HepG2 (cell line): Measurements from ENCODE around the gene SERINC4. TPM values are rescaled to one million over a fixed set of nuclear protein-coding genes. Genes with fewer than 3 reads are reported as not detected.
A peak's percentile ranks its signal among the peaks of the same experiment; 100 is the strongest.

Experiments
- DNMT3B ChIP-seq: conservative IDR thresholded peaks from 2 replicates; pipeline ENCODE4 v1.6.1; 2016; ENCODE audit warnings: missing biosample characterization, control low read depth
- EHMT2 ChIP-seq: fragments of 200-600 bp; sonication (generic); IDR thresholded peaks from 2 replicates; pipeline ENCODE4 v1.7.0; 2017; ENCODE audit warnings: antibody characterized with exemption, low read depth, low read length, borderline replicate concordance
- GPN1 ChIP-seq: sonication (generic); formaldehyde crosslinking; IDR thresholded peaks from 2 replicates; pipeline ENCODE4 v1.5.1; 2020; ENCODE audit warnings: missing genetic modification reagents, borderline replicate concordance
- KAT8 ChIP-seq: IDR thresholded peaks from 2 replicates; pipeline ENCODE4 v1.6.1; 2016; ENCODE audit warnings: missing genetic modification reagents, missing compliant biosample characterization
- KLF12 ChIP-seq: sonication (generic); formaldehyde crosslinking; IDR thresholded peaks from 2 replicates; pipeline ENCODE4 v1.4.0; 2020; ENCODE audit warnings: missing genetic modification reagents, borderline replicate concordance
- POLR2G ChIP-seq: fragments of 200-400 bp; formaldehyde crosslinking; IDR thresholded peaks from 2 replicates; pipeline ENCODE4 v1.6.1; 2018; ENCODE audit warnings: mild to moderate bottlenecking, low read depth, low read length, moderate library complexity
- RFX3 ChIP-seq: IDR thresholded peaks from 2 replicates; pipeline ENCODE4 v1.6.1; 2016; ENCODE audit warnings: missing biosample characterization, missing genetic modification reagents
- SALL1 ChIP-seq: sonication (generic); formaldehyde crosslinking; IDR thresholded peaks from 2 replicates; pipeline ENCODE4 v1.8.0; 2022; ENCODE audit warnings: mild to moderate bottlenecking, missing genetic modification reagents
- SCMH1 ChIP-seq: sonication (generic); formaldehyde crosslinking; IDR thresholded peaks from 2 replicates; pipeline ENCODE4 v1.9.0; 2021; ENCODE audit warnings: missing genetic modification reagents, mild to moderate bottlenecking, borderline replicate concordance
- SNRNP70 ChIP-seq: fragments of 200-400 bp; formaldehyde crosslinking; IDR thresholded peaks from 2 replicates; pipeline ENCODE4 v1.6.1; 2017; ENCODE audit warnings: mild to moderate bottlenecking, low read depth, low read length, moderate library complexity
- SPEN ChIP-seq: sonication (generic); formaldehyde crosslinking; IDR thresholded peaks from 2 replicates; pipeline ENCODE4 v1.5.1; 2020; ENCODE audit warnings: low read depth, mild to moderate bottlenecking, missing genetic modification reagents
- TIGD3 ChIP-seq: sonication (generic); formaldehyde crosslinking; IDR thresholded peaks from 2 replicates; pipeline ENCODE4 v1.5.1; 2020; ENCODE audit warnings: mild to moderate bottlenecking, missing genetic modification reagents, borderline replicate concordance
- TOE1 ChIP-seq: sonication (generic); formaldehyde crosslinking; IDR thresholded peaks from 2 replicates; pipeline ENCODE4 v1.4.0; 2020; ENCODE audit warnings: mild to moderate bottlenecking, missing genetic modification reagents
- ZKSCAN1 ChIP-seq: fragments of 150-350 bp; IDR thresholded peaks from 2 replicates; pipeline ENCODE4 v1.6.1; 2014; ENCODE audit warnings: low read length
- ZNF205 ChIP-seq: IDR thresholded peaks from 2 replicates; pipeline ENCODE4 v1.6.1; 2018; ENCODE audit warnings: missing biosample characterization, missing genetic modification reagents
- ZNF547 ChIP-seq: sonication (generic); formaldehyde crosslinking; IDR thresholded peaks from 2 replicates; pipeline ENCODE4 v1.5.1; 2020; ENCODE audit warnings: mild to moderate bottlenecking, missing genetic modification reagents
- ZNF672 ChIP-seq: sonication (generic); formaldehyde crosslinking; IDR thresholded peaks from 2 replicates; pipeline ENCODE4 v1.8.1; 2022; ENCODE audit warnings: missing genetic modification reagents
- ZNF709 ChIP-seq: sonication (generic); formaldehyde crosslinking; IDR thresholded peaks from 2 replicates; pipeline ENCODE4 v1.5.0; 2020; ENCODE audit warnings: mild to moderate bottlenecking, missing genetic modification reagents
- ZNF883 ChIP-seq: sonication (generic); formaldehyde crosslinking; IDR thresholded peaks from 2 replicates; pipeline ENCODE4 v1.5.1; 2020; ENCODE audit warnings: mild to moderate bottlenecking, missing genetic modification reagents; ENCODE audit errors: not compliant biosample characterization
- ZNF891 ChIP-seq: sonication (generic); formaldehyde crosslinking; IDR thresholded peaks from 2 replicates; pipeline ENCODE4 v1.5.0; 2020; ENCODE audit warnings: mild to moderate bottlenecking, missing genetic modification reagents
- ZSCAN9 ChIP-seq: IDR thresholded peaks from 2 replicates; pipeline ENCODE4 v1.6.1; 2016; ENCODE audit warnings: borderline replicate concordance
- ZZZ3 ChIP-seq: sonication (generic); formaldehyde crosslinking; IDR thresholded peaks from 2 replicates; pipeline ENCODE4 v1.4.0; 2020; ENCODE audit warnings: missing genetic modification reagents, mild to moderate bottlenecking, borderline replicate concordance
- polyA plus RNA-seq, 8 experiments: library from polyadenylated mRNA; depleted of rRNA in 3 of 8; stranded (reverse) in 7 of 8; unstranded in 1 of 8; fragments of >200 nt; fragmentation: Illumina TruSeq in 4 of 8; extraction: Trizol in 4 of 8; gene quantifications; 2 replicates each; pipeline versions ENCODE4 v1.2.1 to v1.2.3, GENCODE V29; 2011 to 2016; ENCODE audit warnings: low read depth in 4 of 8, missing spikeins in 1 of 8, mixed read lengths in 1 of 8; ENCODE audit not compliant: insufficient read depth in 1 of 8
- total RNA-seq, 5 experiments: library from RNA; depleted of rRNA; stranded (reverse); fragments of >200 nt; fragmentation: Illumina TruSeq; extraction: Trizol; gene quantifications; 2 replicates each; pipeline ENCODE4 v1.2.3, GENCODE V29; 2016; ENCODE audit warnings: low read depth in 1 of 5
- TF ChIP-seq, protein P1 (sequence below): sonication (generic); formaldehyde crosslinking; IDR thresholded peaks from 2 replicates; pipeline ENCODE4 v1.4.0; 2020; ENCODE audit warnings: mild to moderate bottlenecking, missing genetic modification reagents

SERINC4 gene
- total and polyA plus RNA-seq, 2 of the 13 experiments (the other 11 are each of a cell fraction or from before 2014, with no cell fraction given), result not detected

DNA sequence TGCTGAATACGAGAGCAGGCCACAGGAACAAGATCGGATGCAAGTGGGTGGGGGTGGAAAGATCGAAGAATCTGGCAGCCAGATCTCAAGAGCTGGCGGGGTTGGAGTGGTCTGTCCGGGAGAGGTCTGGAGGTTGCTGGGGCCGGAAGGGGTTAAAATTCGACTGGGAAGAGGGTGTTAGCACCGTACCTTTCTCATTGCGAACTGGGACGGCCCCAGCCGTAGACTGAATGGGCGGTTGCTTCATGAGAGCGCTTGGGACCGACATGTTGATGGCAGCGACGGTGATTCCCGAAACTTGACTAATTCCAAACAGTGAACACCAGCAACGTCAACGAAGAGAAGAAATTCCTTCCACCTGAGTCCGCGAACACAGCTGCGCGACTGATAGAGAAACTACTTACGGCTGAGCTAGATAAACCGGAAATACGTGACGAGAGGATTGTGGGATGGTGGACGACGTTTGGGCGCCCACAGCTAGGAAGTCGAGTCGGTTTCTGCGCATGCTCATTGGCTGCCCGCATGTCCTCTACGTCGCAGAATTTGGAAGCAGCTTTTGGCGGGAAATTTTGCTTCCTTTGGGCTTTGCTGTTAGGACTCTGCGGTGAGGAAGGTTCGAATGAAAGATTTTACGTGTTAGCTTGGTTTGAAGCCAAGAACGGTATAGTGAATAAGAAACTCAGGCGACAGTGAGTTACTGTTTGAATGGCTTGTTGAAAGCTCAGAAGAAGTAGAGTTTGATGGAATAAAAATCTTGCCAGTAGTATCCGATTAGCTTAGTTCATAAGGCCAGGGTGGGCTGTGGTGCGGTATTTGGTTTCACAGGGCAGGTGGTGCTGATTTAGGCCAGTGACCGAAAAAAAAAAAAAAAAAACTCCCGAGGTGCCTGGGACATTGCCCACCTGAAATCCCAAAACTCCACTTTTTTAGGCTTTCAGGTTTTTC, 24.6 kb upstream of the SERINC4 start, which contains the start of gene MFAP1 (continued):
- no peak for TF ChIP-seq EHMT2
- TF ChIP-seq KLF12 (CRISPR knock-in tag), result no peak
- TF ChIP-seq ZKSCAN1, result no peak
- no peak for TF ChIP-seq SCMH1
- 0 out of 2 replicates have a peak, but pooled peaks have one; percentile 32 for TF ChIP-seq ZNF891 (CRISPR knock-in tag)
- no peak for TF ChIP-seq GPN1 (CRISPR knock-in tag)
- TF ChIP-seq ZNF547 (CRISPR knock-in tag), result no peak
- TF ChIP-seq, protein P1, sequence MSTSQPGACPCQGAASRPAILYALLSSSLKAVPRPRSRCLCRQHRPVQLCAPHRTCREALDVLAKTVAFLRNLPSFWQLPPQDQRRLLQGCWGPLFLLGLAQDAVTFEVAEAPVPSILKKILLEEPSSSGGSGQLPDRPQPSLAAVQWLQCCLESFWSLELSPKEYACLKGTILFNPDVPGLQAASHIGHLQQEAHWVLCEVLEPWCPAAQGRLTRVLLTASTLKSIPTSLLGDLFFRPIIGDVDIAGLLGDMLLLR (CRISPR knock-in tag), result no peak
- 0 out of 2 replicates have a peak, but pooled peaks have one; percentile 50 for TF ChIP-seq TIGD3 (CRISPR knock-in tag)
- TF ChIP-seq ZNF883, result no peak
- TF ChIP-seq ZNF205 (CRISPR knock-in tag), result no peak
- TF ChIP-seq SNRNP70, result no peak
- TF ChIP-seq TOE1, result no peak
- peak; percentile 53; the same call in 1 of the 2 replicates for TF ChIP-seq ZSCAN9 (CRISPR knock-in tag)
- peak; percentile 85 for TF ChIP-seq SPEN (CRISPR knock-in tag)
- no peak for TF ChIP-seq ZZZ3 (CRISPR knock-in tag)
- peak; percentile 85; the same call in 1 of the 2 replicates for TF ChIP-seq DNMT3B (CRISPR knock-in tag)
- TF ChIP-seq SALL1 (CRISPR knock-in tag), result peak; percentile 75
- peak; percentile 97 for TF ChIP-seq KAT8 (CRISPR knock-in tag)
- peak; percentile 96 for TF ChIP-seq POLR2G
- TF ChIP-seq ZNF672 (CRISPR knock-in tag), result no peak
- TF ChIP-seq ZNF709, result peak; percentile 34; the same call in 1 of the 2 replicates
- no peak for TF ChIP-seq RFX3 (CRISPR knock-in tag)
